NOMO-1 treated with DMSO at 0.1 percent for 48 hours (cell line): ENCODE measurements around the gene EBF4.

Experiments used
- DNase-seq: peaks from one replicate; lab custom pipeline; 2025; ENCODE audit not compliant: unreplicated experiment; lab: John Stamatoyannopoulos, UW

The EBF4 gene

GRCh38 chr20:2692036-2692885 is at the start of gene EBF4:
Gene EBF4 (plus strand): TSS chr20:2692780. CDS start chr20:2693646, 866 bp downstream.
- DNase-seq: no peak

GRCh38 chr20:2643708-2644107 is 48.9 kb upstream of the EBF4 start:
- no peak for DNase-seq

GRCh38 chr20:2651772-2652723 is 40.5 kb upstream of the EBF4 start, which contains the start of gene NOP56:
Gene NOP56 (plus strand): TSS chr20:2652632. CDS start chr20:2652661, 29 bp downstream.
- DNase-seq: peak; percentile 76

- DNase-seq: no peak
These were observed 39.6 kb upstream of the EBF4 start for GRCh38 chr20:2652724-2653555.

- no peak for DNase-seq
These were observed 38.8 kb upstream of the EBF4 start for GRCh38 chr20:2653556-2654383.

GRCh38 chr20:2654384-2654822 is 38.2 kb upstream of the EBF4 start:
- DNase-seq: no peak

GRCh38 chr20:2654831-2655230 is 37.7 kb upstream of the EBF4 start:
- no peak for DNase-seq

- no peak for DNase-seq
These were observed 37.1 kb upstream of the EBF4 start for GRCh38 chr20:2655331-2656116.

GRCh38 chr20:2656471-2657117 is 36.0 kb upstream of the EBF4 start:
- DNase-seq: no peak

GRCh38 chr20:2657241-2657640 is 35.3 kb upstream of the EBF4 start:
- no peak for DNase-seq

- no peak for DNase-seq
These were observed 34.9 kb upstream of the EBF4 start for GRCh38 chr20:2657674-2658073.

- no peak for DNase-seq
These were observed 33.9 kb upstream of the EBF4 start for GRCh38 chr20:2658414-2659354.

- no peak for DNase-seq
These were observed 33.0 kb upstream of the EBF4 start for GRCh38 chr20:2659547-2659946.

GRCh38 chr20:2663364-2663886 is 29.2 kb upstream of the EBF4 start:
- DNase-seq: no peak

GRCh38 chr20:2663887-2664719 is 28.5 kb upstream of the EBF4 start, which contains the start of gene IDH3B:
Gene IDH3B (minus strand): TSS chr20:2664216. CDS start chr20:2664188, 28 bp downstream.
- peak; percentile 93 for DNase-seq

GRCh38 chr20:2671977-2672376 is 20.6 kb upstream of the EBF4 start:
- DNase-seq: no peak
